CD14-positive monocyte (primary cell): ENCODE results near the gene PCA3. TPM values are rescaled to one million over a fixed set of nuclear protein-coding genes. Genes with fewer than 3 reads are reported as not detected.

Experiments
- DNase-seq, 3 donors: peaks; one replicate each; pipeline ENCODE4 v3.0.0-alpha.2; 2011 to 2022
- H2AFZ ChIP-seq: 2 replicates; pipeline ENCODE4 v1.6.0; 2012; ENCODE audit warnings: mild to moderate bottlenecking, low read depth, low read length, inconsistent platforms; ENCODE audit not compliant: insufficient read depth, poor library complexity, severe bottlenecking
- H3K27ac ChIP-seq, 2 donors: 1 replicate in 1 of 2; 2 replicates in 1 of 2; pipeline ENCODE4 v1.5.1; 2012 to 2013; ENCODE audit warnings: low read length in 2 of 2, control low read depth in 1 of 2, inconsistent platforms in 1 of 2, low read depth in 1 of 2, mild to moderate bottlenecking in 1 of 2
- H3K27me3 ChIP-seq, 2 donors: one replicate each; pipeline versions ENCODE4 v1.6.0 to v1.6.1; 2011 to 2013; ENCODE audit warnings: low read length in 2 of 2; ENCODE audit not compliant: control insufficient read depth in 2 of 2, insufficient read depth in 2 of 2
- H3K36me3 ChIP-seq, 2 donors: replicated peaks in 1 of 2; 1 replicate in 1 of 2; 2 replicates in 1 of 2; pipeline versions ENCODE4 v1.5.1 to v1.6.1; 2012 to 2013; ENCODE audit warnings: low read length in 2 of 2, control low read depth in 1 of 2, inconsistent platforms in 1 of 2, mild to moderate bottlenecking in 1 of 2; ENCODE audit not compliant: insufficient read depth in 2 of 2, control insufficient read depth in 1 of 2
- H3K4me1 ChIP-seq, 2 donors: 1 replicate in 1 of 2; 2 replicates in 1 of 2; pipeline versions ENCODE4 v1.5.1 to v1.6.1; 2012 to 2013; ENCODE audit warnings: low read length in 2 of 2, control low read depth in 1 of 2, inconsistent platforms in 1 of 2, mild to moderate bottlenecking in 1 of 2, moderate library complexity in 1 of 2; ENCODE audit not compliant: insufficient read depth in 2 of 2, control insufficient read depth in 1 of 2
- H3K4me2 ChIP-seq: replicated peaks from 2 replicates; pipeline ENCODE3; 2012; ENCODE audit warnings: low read length, moderate library complexity, mild to moderate bottlenecking; ENCODE audit not compliant: poor library complexity, severe bottlenecking; ENCODE audit errors: extremely low read depth
- H3K4me3 ChIP-seq, 3 experiments: fragments of 200-600 bp in 1 of 3; sonication (generic) in 1 of 3; replicated peaks in 1 of 3; 1 replicate in 2 of 3; 2 replicates in 1 of 3; pipeline ENCODE4 v1.5.1; 2011 to 2013; ENCODE audit warnings: low read length in 3 of 3, mild to moderate bottlenecking in 3 of 3, control low read depth in 2 of 3, low read depth in 2 of 3, inconsistent platforms in 1 of 3, moderate library complexity in 1 of 3
- H3K79me2 ChIP-seq: 2 replicates; pipeline ENCODE4 v1.6.0; 2012; ENCODE audit warnings: mild to moderate bottlenecking, control low read depth, inconsistent platforms, low read length, moderate library complexity; ENCODE audit not compliant: insufficient read depth
- H3K9ac ChIP-seq: 2 replicates; pipeline ENCODE4 v1.6.0; 2017; ENCODE audit warnings: low read length, mild to moderate bottlenecking; ENCODE audit not compliant: insufficient read depth, poor library complexity, severe bottlenecking
- H3K9me3 ChIP-seq, 2 donors: replicated peaks in 1 of 2; 1 replicate in 1 of 2; 2 replicates in 1 of 2; pipeline versions ENCODE4 v1.5.1 to v1.6.1; 2012 to 2013; ENCODE audit warnings: low read length in 2 of 2, control low read depth in 1 of 2; ENCODE audit not compliant: control insufficient read depth in 1 of 2, insufficient read depth in 1 of 2
- H4K20me1 ChIP-seq: 2 replicates; pipeline ENCODE4 v1.6.0; 2012; ENCODE audit warnings: mild to moderate bottlenecking, low read length, control low read depth, moderate library complexity; ENCODE audit not compliant: insufficient read depth
- H3K27ac Mint-ChIP-seq, 7 donors: one replicate each; pipeline ENCODE4 v1.8.0; 2020; ENCODE audit warnings: mild to moderate bottlenecking in 7 of 7, mixed read lengths in 7 of 7, moderate library complexity in 6 of 7, inconsistent platforms in 2 of 7
- H3K27me3 Mint-ChIP-seq, 3 donors: one replicate each; pipeline ENCODE4 v1.8.0; 2021 to 2022; ENCODE audit warnings: low read depth in 3 of 3, mild to moderate bottlenecking in 3 of 3, mixed read lengths in 3 of 3, moderate library complexity in 3 of 3, inconsistent platforms in 1 of 3
- H3K36me3 Mint-ChIP-seq, 2 donors: one replicate each; pipeline ENCODE4 v1.8.0; 2020; ENCODE audit warnings: mixed read lengths in 2 of 2, inconsistent platforms in 1 of 2, mild to moderate bottlenecking in 1 of 2
- H3K4me1 Mint-ChIP-seq: one replicate; pipeline ENCODE4 v1.8.0; 2020; ENCODE audit warnings: mild to moderate bottlenecking, mixed read lengths
- H3K4me3 Mint-ChIP-seq, 2 donors: one replicate each; pipeline ENCODE4 v1.8.0; 2020; ENCODE audit warnings: mild to moderate bottlenecking in 2 of 2, mixed read lengths in 2 of 2, moderate library complexity in 1 of 2
- H3K9me3 Mint-ChIP-seq, 7 donors: one replicate each; pipeline ENCODE4 v1.8.0; 2020 to 2022; ENCODE audit warnings: mixed read lengths in 7 of 7, mild to moderate bottlenecking in 6 of 7, moderate library complexity in 6 of 7, inconsistent platforms in 2 of 7
- WGBS: methylation state at CpG from one replicate; pipeline ENCODE4 v1.1.5; 2013; ENCODE audit warnings: missing lambda C conversion rate; ENCODE audit not compliant: insufficient coverage; 5-methylcytosine and 5-hydroxymethylcytosine counted together
- intact Hi-C, 2 donors: fragments of 100-400 bp; cut with micrococcal nuclease; formaldehyde crosslinking; loops; one replicate each; pipeline versions ENCODE4 v1.15.0 to v1.15.1; 2023
- polyA plus RNA-seq, 3 donors: library from polyadenylated mRNA; depleted of rRNA in 1 of 3; unstranded in 2 of 3; stranded (reverse) in 1 of 3; fragments of 300-500 nt in 2 of 3; fragments of >200 nt in 1 of 3; fragmentation: Illumina TruSeq in 2 of 3; gene quantifications; 1 replicate in 2 of 3; 2 replicates in 1 of 3; pipeline ENCODE4 v1.2.3, GENCODE V29; 2012 to 2021
- TF ChIP-seq, protein P1 (sequence below): fragments of 200-600 bp; IDR thresholded peaks from one replicate; pipeline ENCODE4 v1.8.0; 2022; ENCODE audit warnings: antibody characterized with exemption, mild to moderate bottlenecking

Gene PCA3
- polyA plus RNA-seq, 3 donors, result 0.04 TPM; not detected in 2

DNA sequence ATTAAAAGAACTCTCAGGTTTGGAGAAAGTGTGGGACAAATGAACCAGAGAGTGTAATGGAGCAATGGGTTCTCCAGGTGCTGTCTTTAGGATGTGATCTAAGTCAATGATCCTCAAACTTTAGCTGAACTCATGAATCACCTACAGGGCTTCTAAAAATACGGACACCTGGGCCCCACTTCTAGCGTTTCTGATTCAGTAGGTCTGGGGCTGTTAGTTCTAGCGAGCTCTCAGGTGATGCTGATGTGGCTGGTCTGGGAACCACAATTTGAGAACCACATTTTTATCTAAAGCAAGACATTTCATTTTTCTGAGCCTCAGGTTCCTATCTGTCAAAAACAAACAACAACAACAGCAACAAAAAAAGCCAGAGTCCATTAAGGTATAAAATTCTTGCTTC lies 35.1 kb upstream of the PCA3 start:
- Histone ChIP-seq H4K20me1 (no peaks in the 10 kb centered on the region), H2AFZ (no peak overlapping the region), H3K4me3 (no peak overlapping the region), H3K4me1 (peaks cover 0 to 2% of the 10 kb centered on the region in 2 donors), H3K9ac (no peak overlapping the region), H3K27ac (no peak overlapping the region), H3K4me2 (no peak overlapping the region), H3K27me3 (peaks cover 0 to 6% of the 10 kb centered on the region in 2 donors), H3K79me2 (no peaks in the 10 kb centered on the region), H3K36me3 (no peaks in the 10 kb centered on the region), H3K9me3 (no peaks in the 10 kb centered on the region)
- intact Hi-C loops, result no loop called here
- Mint-ChIP-seq H3K4me1 (peaks cover 9% of the 10 kb centered on the region), H3K9me3 (peaks cover 0 to 2% (median 0%) of the 10 kb centered on the region in 7 donors), H3K27ac (no peak overlapping the region), H3K4me3 (no peak overlapping the region), H3K27me3 (peaks cover 11 to 15% (median 14%) of the 10 kb centered on the region in 3 donors), H3K36me3 (no peaks in the 10 kb centered on the region)
- no peak for DNase-seq
- TF ChIP-seq, protein P1, sequence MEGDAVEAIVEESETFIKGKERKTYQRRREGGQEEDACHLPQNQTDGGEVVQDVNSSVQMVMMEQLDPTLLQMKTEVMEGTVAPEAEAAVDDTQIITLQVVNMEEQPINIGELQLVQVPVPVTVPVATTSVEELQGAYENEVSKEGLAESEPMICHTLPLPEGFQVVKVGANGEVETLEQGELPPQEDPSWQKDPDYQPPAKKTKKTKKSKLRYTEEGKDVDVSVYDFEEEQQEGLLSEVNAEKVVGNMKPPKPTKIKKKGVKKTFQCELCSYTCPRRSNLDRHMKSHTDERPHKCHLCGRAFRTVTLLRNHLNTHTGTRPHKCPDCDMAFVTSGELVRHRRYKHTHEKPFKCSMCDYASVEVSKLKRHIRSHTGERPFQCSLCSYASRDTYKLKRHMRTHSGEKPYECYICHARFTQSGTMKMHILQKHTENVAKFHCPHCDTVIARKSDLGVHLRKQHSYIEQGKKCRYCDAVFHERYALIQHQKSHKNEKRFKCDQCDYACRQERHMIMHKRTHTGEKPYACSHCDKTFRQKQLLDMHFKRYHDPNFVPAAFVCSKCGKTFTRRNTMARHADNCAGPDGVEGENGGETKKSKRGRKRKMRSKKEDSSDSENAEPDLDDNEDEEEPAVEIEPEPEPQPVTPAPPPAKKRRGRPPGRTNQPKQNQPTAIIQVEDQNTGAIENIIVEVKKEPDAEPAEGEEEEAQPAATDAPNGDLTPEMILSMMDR, result no peak
- WGBS, result no CpG with 5 or more reads among the region's 3 CpGs

DNA sequence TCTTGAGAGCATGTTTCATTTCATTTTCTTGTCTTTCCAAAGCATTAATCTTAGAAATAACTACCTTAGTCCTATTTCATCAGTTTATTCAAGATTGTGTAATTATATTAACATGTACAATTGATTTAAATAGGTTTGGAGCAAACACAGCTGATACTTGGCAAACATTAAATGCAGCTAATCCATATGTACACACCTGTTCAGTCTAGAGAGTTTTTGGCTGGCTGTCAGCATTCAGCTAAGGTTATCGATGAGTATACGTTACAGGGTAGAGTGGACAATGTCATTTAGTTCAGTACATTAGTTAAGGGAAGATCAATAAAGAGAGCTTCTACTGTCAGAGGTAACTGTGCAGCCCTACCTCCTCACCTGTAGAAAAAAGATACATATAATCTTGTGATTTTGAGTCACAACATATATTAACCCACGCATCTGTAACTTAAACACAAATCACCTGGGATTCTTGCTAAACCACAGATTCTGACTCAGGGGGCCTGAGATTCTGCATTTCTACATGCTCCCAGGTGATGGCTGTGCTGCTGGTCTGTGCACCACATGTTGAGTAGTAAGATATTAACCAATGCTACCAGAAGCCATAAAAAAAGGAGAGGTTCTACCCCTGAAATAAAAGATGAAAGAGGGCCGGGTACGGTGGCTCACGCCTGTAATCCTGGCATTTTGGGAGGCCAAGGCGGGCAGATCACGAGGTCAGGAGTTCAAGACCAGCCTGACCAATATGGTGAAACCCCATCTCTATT lies 34.1 kb upstream of the PCA3 start:
- no peak overlapping the region for H3K4me3 Mint-ChIP-seq
- intact Hi-C loops, result no loop called here
- peaks cover 5% of the 10 kb centered on the region for H3K4me1 Mint-ChIP-seq
- Histone ChIP-seq H3K79me2 (no peaks in the 10 kb centered on the region), H3K36me3 (no peaks in the 10 kb centered on the region), H3K9me3 (no peaks in the 10 kb centered on the region), H3K4me3 (no peak overlapping the region), H3K27me3 (peaks cover 0 to 6% of the 10 kb centered on the region in 2 donors), H3K4me2 (no peak overlapping the region), H3K4me1 (peaks cover 0 to under 1% of the 10 kb centered on the region in 2 donors), H2AFZ (no peak overlapping the region), H3K27ac (no peak overlapping the region), H3K9ac (no peak overlapping the region), H4K20me1 (no peaks in the 10 kb centered on the region)
- WGBS, result 100% methylated on average over 4 of the region's 8 CpGs
- H3K27me3 Mint-ChIP-seq, result peaks cover 8 to 17% (median 12%) of the 10 kb centered on the region in 3 donors
- TF ChIP-seq, protein P1, result no peak
- H3K9me3 Mint-ChIP-seq, result peaks cover 0 to 2% (median 0%) of the 10 kb centered on the region in 7 donors
- H3K36me3 Mint-ChIP-seq, result no peaks in the 10 kb centered on the region
- no peak overlapping the region for H3K27ac Mint-ChIP-seq
- no peak for DNase-seq
